IMR-90 (cell line): ENCODE data around the gene LBH. TPM values are rescaled to one million over a fixed set of nuclear protein-coding genes. Genes with fewer than 3 reads are reported as not detected.

Experiments used
- ATAC-seq: fragments of 200-7000 bp; cut with Tn5 transposase; 2 replicates; pipeline ENCODE4 v1.9.1; 2020; ENCODE audit warnings: low read depth, mild to moderate bottlenecking, moderate library complexity
- BruUV-seq: library from RNA; stranded (reverse); fragments of 400-500 nt; replicated peaks from 2 replicates; lab custom pipeline; 2021; lab: Mats Ljungman, UMichigan
- CTCF ChIA-PET: fragments of 300-600 bp; formaldehyde crosslinking; extraction: SDS; loops from one replicate; lab custom pipeline; 2021; ENCODE audit warnings: antibody characterized with exemption; lab: Yijun Ruan, JAX
- POLR2A ChIA-PET: fragments of 300-600 bp; sonication (Branson Sonifier 250); formaldehyde crosslinking; loops from one replicate; lab custom pipeline; 2022; ENCODE audit warnings: antibody characterized with exemption; ENCODE audit not compliant: unreplicated experiment; lab: Charles Lee
- DNase-seq: peaks from one replicate; pipeline ENCODE4 v3.0.0; 2013
- H2AFZ ChIP-seq: replicated peaks from 2 replicates; pipeline ENCODE3; 2013; ENCODE audit warnings: low read length, mild to moderate bottlenecking; ENCODE audit not compliant: poor library complexity
- H2AK5ac ChIP-seq: 2 replicates; pipeline ENCODE4 v1.6.1; 2013; ENCODE audit warnings: low read depth, low read length, inconsistent platforms
- H2AK9ac ChIP-seq: replicated peaks from 2 replicates; pipeline ENCODE3; 2013; ENCODE audit warnings: mild to moderate bottlenecking, low read depth, low read length, moderate library complexity; ENCODE audit not compliant: poor library complexity
- H2BK120ac ChIP-seq: 2 replicates; pipeline ENCODE4 v1.6.1; 2013; ENCODE audit warnings: low read depth, low read length, inconsistent platforms
- H2BK15ac ChIP-seq: 3 replicates; pipeline ENCODE4 v1.6.1; 2013; ENCODE audit warnings: low read depth, low read length, inconsistent platforms
- H2BK20ac ChIP-seq: 2 replicates; pipeline ENCODE4 v1.6.1; 2013; ENCODE audit warnings: low read depth, mild to moderate bottlenecking, inconsistent platforms, low read length, moderate library complexity
- H2BK5ac ChIP-seq: 2 replicates; pipeline ENCODE4 v1.6.1; 2013; ENCODE audit warnings: mild to moderate bottlenecking, low read depth, low read length, inconsistent platforms; ENCODE audit not compliant: poor library complexity, severe bottlenecking
- H3K14ac ChIP-seq: replicated peaks from 2 replicates; pipeline ENCODE4 v1.6.1; 2013; ENCODE audit warnings: low read depth, low read length, inconsistent platforms
- H3K18ac ChIP-seq: 2 replicates; pipeline ENCODE4 v1.6.1; 2013; ENCODE audit warnings: low read depth, low read length, control low read depth
- H3K23ac ChIP-seq: 2 replicates; pipeline ENCODE4 v1.6.1; 2013; ENCODE audit warnings: low read depth, low read length, inconsistent platforms
- H3K27ac ChIP-seq: 2 replicates; pipeline ENCODE4 v1.5.1; 2013; ENCODE audit warnings: mild to moderate bottlenecking, control low read depth, low read length; ENCODE audit not compliant: insufficient read depth
- H3K27me3 ChIP-seq: 2 replicates; pipeline ENCODE4 v1.6.1; 2013; ENCODE audit warnings: low read length; ENCODE audit not compliant: control insufficient read depth, insufficient read depth
- H3K36me3 ChIP-seq: 2 replicates; pipeline ENCODE4 v1.6.1; 2013; ENCODE audit warnings: low read length, mixed read lengths; ENCODE audit not compliant: control insufficient read depth, insufficient read depth
- H3K4ac ChIP-seq: 2 replicates; pipeline ENCODE4 v1.6.1; 2013; ENCODE audit warnings: low read depth, low read length, inconsistent platforms
- H3K4me1 ChIP-seq: 2 replicates; pipeline ENCODE4 v1.6.1; 2013; ENCODE audit warnings: low read length, mixed read lengths; ENCODE audit not compliant: control insufficient read depth, insufficient read depth
- H3K4me2 ChIP-seq: 2 replicates; pipeline ENCODE4 v1.6.1; 2013; ENCODE audit warnings: low read depth, mild to moderate bottlenecking, control low read depth, low read length, moderate library complexity
- H3K4me3 ChIP-seq: 2 replicates; pipeline ENCODE4 v1.5.1; 2013; ENCODE audit warnings: low read depth, mild to moderate bottlenecking, control low read depth, low read length, moderate library complexity; ENCODE audit not compliant: insufficient read depth
- H3K56ac ChIP-seq: 2 replicates; pipeline ENCODE4 v1.6.1; 2013; ENCODE audit warnings: low read length, inconsistent platforms; ENCODE audit not compliant: insufficient read depth; ENCODE audit errors: extremely low read depth
- H3K79me1 ChIP-seq, 2 experiments: 2 replicates each; pipeline ENCODE4 v1.6.1; 2013; ENCODE audit warnings: low read length in 2 of 2, inconsistent platforms in 1 of 2, low read depth in 1 of 2
- H3K9ac ChIP-seq: 2 replicates; pipeline ENCODE4 v1.6.1; 2013; ENCODE audit warnings: low read depth, low read length, control low read depth
- H3K9me1 ChIP-seq: 2 replicates; pipeline ENCODE4 v1.6.1; 2013; ENCODE audit warnings: low read length, inconsistent platforms; ENCODE audit not compliant: insufficient read depth
- H3K9me3 ChIP-seq: 2 replicates; pipeline ENCODE4 v1.6.1; 2013; ENCODE audit warnings: low read length; ENCODE audit not compliant: control insufficient read depth, insufficient read depth
- H4K20me1 ChIP-seq: 2 replicates; pipeline ENCODE4 v1.6.1; 2013; ENCODE audit warnings: low read length, inconsistent platforms; ENCODE audit not compliant: insufficient read depth
- H4K5ac ChIP-seq: 2 replicates; pipeline ENCODE4 v1.6.1; 2013; ENCODE audit warnings: mild to moderate bottlenecking, low read depth, low read length, control low read depth
- H4K8ac ChIP-seq, 2 experiments: 2 replicates each; pipeline ENCODE4 v1.6.1; 2013; ENCODE audit warnings: low read depth in 2 of 2, low read length in 2 of 2, control low read depth in 1 of 2, inconsistent platforms in 1 of 2
- H4K91ac ChIP-seq: 2 replicates; pipeline ENCODE4 v1.6.1; 2013; ENCODE audit warnings: low read depth, low read length, inconsistent platforms; ENCODE audit not compliant: insufficient read depth
- BHLHE40 ChIP-seq: fragments of 150-350 bp; IDR thresholded peaks from 2 replicates; pipeline ENCODE4 v1.6.1; 2016; ENCODE audit warnings: mild to moderate bottlenecking, low read depth, low read length
- CEBPB ChIP-seq: IDR thresholded peaks from 2 replicates; pipeline ENCODE4 v1.6.1; 2012; ENCODE audit warnings: low read depth, low read length, improper control_type of control experiment
- FOS ChIP-seq: fragments of 150-350 bp; IDR thresholded peaks from 2 replicates; pipeline ENCODE4 v1.6.1; 2016; ENCODE audit warnings: low read depth, low read length
- NFE2L2 ChIP-seq: fragments of 150-350 bp; IDR thresholded peaks from 2 replicates; pipeline ENCODE4 v1.6.1; 2016; ENCODE audit warnings: low read depth, mild to moderate bottlenecking, low read length
- SMC3 ChIP-seq: fragments of 150-350 bp; IDR thresholded peaks from 2 replicates; pipeline ENCODE4 v1.6.1; 2016; ENCODE audit warnings: low read depth, mild to moderate bottlenecking, antibody characterized with exemption, low read length, moderate library complexity
- USF2 ChIP-seq: fragments of 150-350 bp; IDR thresholded peaks from 2 replicates; pipeline ENCODE4 v1.6.1; 2017; ENCODE audit warnings: mild to moderate bottlenecking, antibody characterized with exemption, low read length, low read depth
- WGBS, 2 experiments: methylation state at CpG; one replicate each; pipeline versions ENCODE4 v1.1.5 to v1.1.7; 2013; ENCODE audit warnings: missing lambda C conversion rate in 2 of 2; ENCODE audit not compliant: insufficient read length in 1 of 2; ENCODE audit errors: extremely low coverage in 2 of 2; 5-methylcytosine and 5-hydroxymethylcytosine counted together
- dilution Hi-C: fragments of 300-500 bp; cut with HindIII; formaldehyde crosslinking; loops from one replicate; pipeline ENCODE4 v1.14.3; 2018; ENCODE audit warnings: low sequenced_read_pairs; ENCODE audit not compliant: unreplicated experiment
- in situ Hi-C: fragments of 300-500 bp; cut with MboI; formaldehyde crosslinking; loops from 3 replicates; pipeline ENCODE4 v1.14.3; 2019; ENCODE audit warnings: low sequenced_read_pairs, inconsistent platforms, mixed read lengths
- intact Hi-C: fragments of 100-400 bp; cut with micrococcal nuclease; formaldehyde crosslinking; loops from 2 replicates; pipeline ENCODE4 v1.10.0; 2022
- polyA plus RNA-seq, 3 experiments: library from polyadenylated mRNA; depleted of rRNA; stranded (reverse); fragments of >200 nt; gene quantifications; 2 replicates each; pipeline ENCODE4 v1.2.3, GENCODE V29; 2012; ENCODE audit warnings: low replicate concordance in 1 of 3
- total RNA-seq: library from RNA; depleted of rRNA; stranded (reverse); fragments of >200 nt; gene quantifications from 2 replicates; pipeline ENCODE4 v1.2.3, GENCODE V29; 2012

LBH gene
- total and polyA plus RNA-seq, 2 of the 4 experiments (the other 2 are of a cell fraction): 158 to 202 TPM

- peak overlapping the region; percentile 83 for H3K18ac ChIP-seq
- peak overlapping the region; percentile 11 for H3K4me2 ChIP-seq
- peaks cover 25% of the 10 kb centered on the region for H3K9me1 ChIP-seq
- H4K20me1 ChIP-seq: no peaks in the 10 kb centered on the region
- CTCF ChIA-PET: interaction anchor here (0.7 to 2.2 kb wide), 4 partner anchors 67 to 411 kb away, joined by 3 to 7 read pairs (median 4); no protein-coding TSS in a partner anchor
- H3K9ac ChIP-seq: peak overlapping the region; percentile 63
- peak overlapping the region; percentile 99 for H3K23ac ChIP-seq
- peak overlapping the region; percentile 68 for H4K5ac ChIP-seq
- peak overlapping the region; percentile 92 to 99 for H4K8ac ChIP-seq
- peak; percentile 96 for DNase-seq
- in situ Hi-C loops (no loop called here), intact Hi-C loops (loop anchor here (1.0 to 5.0 kb wide), 8 partner anchors 48 to 407 kb away; partner anchors contain the start of genes LBH and LCLAT1), dilution Hi-C loops (no loop called here)
- H4K91ac ChIP-seq: peak overlapping the region; percentile 99
- BruUV-seq: no TSS peak
- no peaks in the 10 kb centered on the region for H3K36me3 ChIP-seq
- H2BK5ac ChIP-seq: peak overlapping the region; percentile 96
- ATAC-seq: peak; percentile 71
- peak overlapping the region; percentile 99 for H3K4ac ChIP-seq
- peak overlapping the region; percentile 94 for H2AK5ac ChIP-seq
- peak overlapping the region; percentile 91 for H2AK9ac ChIP-seq
- POLR2A ChIA-PET: interaction anchor here (0.6 to 1.4 kb wide), 10 partner anchors 12 to 366 kb away, joined by 3 to 10 read pairs (median 4); no protein-coding TSS in a partner anchor
- H3K27ac ChIP-seq: peak overlapping the region; percentile 88
- H2BK20ac ChIP-seq: peak overlapping the region; percentile 99
- H3K14ac ChIP-seq: peak overlapping the region; percentile 97
- no peaks in the 10 kb centered on the region for H3K9me3 ChIP-seq
- H3K56ac ChIP-seq: peak overlapping the region; percentile 100
- peak overlapping the region; percentile 100 for H2BK120ac ChIP-seq
- H3K4me1 ChIP-seq: peaks cover 25% of the 10 kb centered on the region
- peak; percentile 5 for TF ChIP-seq SMC3
- peak; percentile 81 for TF ChIP-seq CEBPB
- TF ChIP-seq BHLHE40: peak; percentile 43; the same call in 1 of the 2 replicates
- peak; percentile 6; the same call in 1 of the 2 replicates for TF ChIP-seq FOS
- no peak for TF ChIP-seq USF2
- TF ChIP-seq NFE2L2: no peak
- peaks cover 11 to 51% of the 10 kb centered on the region in 2 experiments; a peak in 3 of 4 replicates for H3K79me1 ChIP-seq
- H3K4me3 ChIP-seq: no peak overlapping the region
- peak overlapping the region; percentile 68 for H2AFZ ChIP-seq
- H2BK15ac ChIP-seq: peak overlapping the region; percentile 97
- 0% methylated on average over 1 of the region's 6 CpGs; no CpG with 5 or more reads in 1 of the 2 experiments for WGBS, 2 experiments
- H3K27me3 ChIP-seq: no peaks in the 10 kb centered on the region
Observed at GRCh38 chr2:30300456-30301221, 69.3 kb downstream of the LBH start.
